B cell (primary cell): Measurements from ENCODE around the gene ARHGEF4.

Experiments used
- EZH2 ChIP-seq: IDR thresholded peaks from 2 replicates; pipeline ENCODE4 v1.6.1; 2012; ENCODE audit warnings: borderline replicate concordance, low read depth, mild to moderate bottlenecking, moderate library complexity, low read length; ENCODE audit not compliant: insufficient read depth, poor library complexity, severe bottlenecking
- TF ChIP-seq, protein P1 (sequence below): fragments of 200-600 bp; IDR thresholded peaks from one replicate; pipeline ENCODE4 v1.8.0; 2022; ENCODE audit warnings: antibody characterized with exemption, mild to moderate bottlenecking

DNA sequence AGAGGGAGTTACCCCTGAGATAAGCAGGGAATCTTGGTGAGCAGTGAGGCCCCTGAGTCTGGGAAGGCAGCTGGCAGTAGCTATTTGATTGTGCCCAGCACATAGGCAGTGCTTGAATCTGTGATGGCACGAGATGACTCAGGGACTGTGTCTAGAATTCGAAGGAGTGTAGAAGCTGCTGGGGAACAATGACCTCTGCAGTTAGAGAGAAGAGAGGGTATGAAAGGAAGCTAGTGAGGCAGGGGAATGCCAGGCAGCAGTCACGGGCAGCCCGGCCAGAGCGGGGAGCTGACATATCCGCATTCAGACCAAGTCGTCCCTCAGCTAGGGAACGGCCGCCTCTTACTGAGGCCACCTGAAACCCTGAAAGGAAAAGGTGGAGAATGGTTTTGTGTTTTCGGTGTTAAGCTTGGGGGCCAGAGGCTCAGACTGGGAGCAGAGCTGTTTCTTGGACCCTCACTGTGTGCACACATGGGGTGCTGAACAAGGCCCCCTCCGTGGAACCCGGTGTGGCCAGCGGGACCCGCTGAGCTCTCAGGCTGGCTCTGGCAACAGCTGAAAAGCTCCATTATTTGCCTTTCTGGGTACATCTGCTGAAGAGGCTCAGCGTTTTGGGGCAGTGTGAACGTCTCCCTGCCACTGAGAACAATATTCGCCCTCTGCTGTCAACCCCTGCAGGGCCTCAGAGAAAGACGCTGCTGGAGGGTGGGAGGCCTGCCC lies 32.9 kb downstream of the ARHGEF4 start:
- TF ChIP-seq, protein P1, sequence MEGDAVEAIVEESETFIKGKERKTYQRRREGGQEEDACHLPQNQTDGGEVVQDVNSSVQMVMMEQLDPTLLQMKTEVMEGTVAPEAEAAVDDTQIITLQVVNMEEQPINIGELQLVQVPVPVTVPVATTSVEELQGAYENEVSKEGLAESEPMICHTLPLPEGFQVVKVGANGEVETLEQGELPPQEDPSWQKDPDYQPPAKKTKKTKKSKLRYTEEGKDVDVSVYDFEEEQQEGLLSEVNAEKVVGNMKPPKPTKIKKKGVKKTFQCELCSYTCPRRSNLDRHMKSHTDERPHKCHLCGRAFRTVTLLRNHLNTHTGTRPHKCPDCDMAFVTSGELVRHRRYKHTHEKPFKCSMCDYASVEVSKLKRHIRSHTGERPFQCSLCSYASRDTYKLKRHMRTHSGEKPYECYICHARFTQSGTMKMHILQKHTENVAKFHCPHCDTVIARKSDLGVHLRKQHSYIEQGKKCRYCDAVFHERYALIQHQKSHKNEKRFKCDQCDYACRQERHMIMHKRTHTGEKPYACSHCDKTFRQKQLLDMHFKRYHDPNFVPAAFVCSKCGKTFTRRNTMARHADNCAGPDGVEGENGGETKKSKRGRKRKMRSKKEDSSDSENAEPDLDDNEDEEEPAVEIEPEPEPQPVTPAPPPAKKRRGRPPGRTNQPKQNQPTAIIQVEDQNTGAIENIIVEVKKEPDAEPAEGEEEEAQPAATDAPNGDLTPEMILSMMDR, result no peak
- no peak for TF ChIP-seq EZH2
